WERI-Rb-1 (cell line): ENCODE results near the gene TENT4B.

Experiments used
- DNase-seq: peaks from one replicate; pipeline ENCODE4 v3.0.0-alpha.2; 2020
- H3K27ac ChIP-seq: fragments of 250-450 bp; sonication (Bioruptor Pico); 2 replicates; pipeline ENCODE4 v1.5.1; 2020; ENCODE audit warnings: mild to moderate bottlenecking, moderate library complexity
- H3K27me3 ChIP-seq: fragments of 250-450 bp; sonication (Bioruptor Pico); 2 replicates; pipeline ENCODE4 v1.5.1; 2021; ENCODE audit warnings: mild to moderate bottlenecking, low read depth, moderate library complexity; ENCODE audit not compliant: insufficient read depth, severe bottlenecking
- H3K36me3 ChIP-seq: fragments of 250-450 bp; sonication (Bioruptor Pico); 2 replicates; pipeline ENCODE4 v1.5.1; 2020; ENCODE audit warnings: mild to moderate bottlenecking, moderate library complexity
- H3K4me3 ChIP-seq: 2 replicates; pipeline ENCODE4 v1.5.1; 2011; ENCODE audit warnings: low read depth, mild to moderate bottlenecking, control low read depth, low read length
- H3K9me3 ChIP-seq: fragments of 250-450 bp; sonication (Bioruptor Pico); 2 replicates; pipeline ENCODE4 v1.5.1; 2021; ENCODE audit warnings: mild to moderate bottlenecking, moderate library complexity; ENCODE audit not compliant: severe bottlenecking
- TF ChIP-seq, protein P1 (sequence below): IDR thresholded peaks from 2 replicates; pipeline ENCODE4 v1.5.1; 2011; ENCODE audit warnings: low read depth, mild to moderate bottlenecking, control low read depth, inconsistent platforms, low read length

Gene TENT4B

GRCh38 chr16:50278251-50278650 lies 125.1 kb downstream of the TENT4B start:
- no peak overlapping the region for H3K4me3 ChIP-seq
- no peak overlapping the region for H3K27ac ChIP-seq
- no peak for DNase-seq

DNA sequence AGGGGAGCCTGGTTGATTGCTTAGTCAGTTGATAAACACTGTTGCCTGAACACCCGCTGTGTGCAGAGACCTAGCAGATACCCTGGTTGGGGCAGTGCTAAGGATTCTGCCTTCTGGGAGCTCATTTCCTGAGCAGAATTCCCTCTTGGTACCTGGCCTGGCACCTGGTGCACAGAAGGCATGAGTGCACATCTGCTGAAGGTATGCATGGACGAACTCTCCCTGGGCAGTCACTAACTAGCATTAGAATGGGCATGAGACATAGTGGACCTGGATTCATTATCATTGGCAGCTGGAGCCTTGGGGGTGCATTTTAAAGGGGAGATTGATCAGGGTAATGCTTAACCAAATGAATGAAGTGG lies 126.4 kb downstream of the TENT4B start:
- H3K9me3 ChIP-seq, result no peaks in the 10 kb centered on the region
- H3K4me3 ChIP-seq, result no peak overlapping the region
- TF ChIP-seq, protein P1, sequence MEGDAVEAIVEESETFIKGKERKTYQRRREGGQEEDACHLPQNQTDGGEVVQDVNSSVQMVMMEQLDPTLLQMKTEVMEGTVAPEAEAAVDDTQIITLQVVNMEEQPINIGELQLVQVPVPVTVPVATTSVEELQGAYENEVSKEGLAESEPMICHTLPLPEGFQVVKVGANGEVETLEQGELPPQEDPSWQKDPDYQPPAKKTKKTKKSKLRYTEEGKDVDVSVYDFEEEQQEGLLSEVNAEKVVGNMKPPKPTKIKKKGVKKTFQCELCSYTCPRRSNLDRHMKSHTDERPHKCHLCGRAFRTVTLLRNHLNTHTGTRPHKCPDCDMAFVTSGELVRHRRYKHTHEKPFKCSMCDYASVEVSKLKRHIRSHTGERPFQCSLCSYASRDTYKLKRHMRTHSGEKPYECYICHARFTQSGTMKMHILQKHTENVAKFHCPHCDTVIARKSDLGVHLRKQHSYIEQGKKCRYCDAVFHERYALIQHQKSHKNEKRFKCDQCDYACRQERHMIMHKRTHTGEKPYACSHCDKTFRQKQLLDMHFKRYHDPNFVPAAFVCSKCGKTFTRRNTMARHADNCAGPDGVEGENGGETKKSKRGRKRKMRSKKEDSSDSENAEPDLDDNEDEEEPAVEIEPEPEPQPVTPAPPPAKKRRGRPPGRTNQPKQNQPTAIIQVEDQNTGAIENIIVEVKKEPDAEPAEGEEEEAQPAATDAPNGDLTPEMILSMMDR, result no peak
- H3K36me3 ChIP-seq, result no peaks in the 10 kb centered on the region
- no peak overlapping the region for H3K27ac ChIP-seq
- no peaks in the 10 kb centered on the region for H3K27me3 ChIP-seq
- no peak for DNase-seq

More at GRCh38 chr16:50278251-50278650, 125.1 kb downstream of the TENT4B start:
- H3K36me3 ChIP-seq, result no peaks in the 10 kb centered on the region
- H3K9me3 ChIP-seq, result no peaks in the 10 kb centered on the region
- no peaks in the 10 kb centered on the region for H3K27me3 ChIP-seq
- TF ChIP-seq, protein P1, result no peak

DNA sequence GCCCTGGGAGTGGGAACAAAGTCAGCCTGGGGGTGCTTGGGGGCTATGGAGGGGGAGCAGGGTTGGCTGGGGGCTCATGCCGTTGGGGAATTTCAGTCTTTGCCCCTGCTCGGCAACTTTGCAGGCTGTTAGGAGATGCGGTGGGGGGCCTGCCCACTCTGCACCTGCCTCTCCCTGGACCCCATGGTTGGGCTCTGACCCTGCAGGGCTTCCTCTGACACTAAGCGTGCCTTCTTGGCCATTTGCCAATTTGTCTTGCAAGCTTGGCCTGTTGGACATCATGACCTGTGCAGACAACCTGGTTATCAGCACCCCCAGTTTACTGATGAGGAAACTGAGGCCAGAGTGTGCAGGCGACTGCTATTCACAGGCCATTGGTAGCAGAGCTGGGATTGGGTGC lies 127.8 kb downstream of the TENT4B start:
- Histone ChIP-seq H3K27me3 (no peaks in the 10 kb centered on the region), H3K36me3 (no peaks in the 10 kb centered on the region), H3K27ac (no peak overlapping the region), H3K4me3 (no peak overlapping the region), H3K9me3 (no peaks in the 10 kb centered on the region)
- TF ChIP-seq, protein P1, result no peak
- no peak for DNase-seq
